Stimulated activated naive CD8-positive, alpha-beta T cell treated with anti-CD3 and anti-CD28 coated beads, Interleukin-15, Interleukin-2, amounts not matched to agents 100 ng/mL and 50 ng/mL, for 24 hours (primary cell): Measurements from ENCODE around the gene KLHL26.

Experiments
- H3K27ac Mint-ChIP-seq: one replicate; pipeline ENCODE4 v1.8.0; 2021; ENCODE audit warnings: mild to moderate bottlenecking, mixed read lengths
- H3K27me3 Mint-ChIP-seq: one replicate; pipeline ENCODE4 v1.8.0; 2021; ENCODE audit warnings: mixed read lengths
- H3K36me3 Mint-ChIP-seq: one replicate; pipeline ENCODE4 v1.8.0; 2021; ENCODE audit warnings: low read depth, mixed read lengths
- H3K4me1 Mint-ChIP-seq: one replicate; pipeline ENCODE4 v1.8.0; 2021; ENCODE audit warnings: low read depth, mixed read lengths
- H3K4me3 Mint-ChIP-seq: one replicate; pipeline ENCODE4 v1.8.0; 2021; ENCODE audit warnings: mild to moderate bottlenecking, mixed read lengths
- H3K9me3 Mint-ChIP-seq: one replicate; pipeline ENCODE4 v1.8.0; 2021; ENCODE audit warnings: mixed read lengths

KLHL26 gene

DNA sequence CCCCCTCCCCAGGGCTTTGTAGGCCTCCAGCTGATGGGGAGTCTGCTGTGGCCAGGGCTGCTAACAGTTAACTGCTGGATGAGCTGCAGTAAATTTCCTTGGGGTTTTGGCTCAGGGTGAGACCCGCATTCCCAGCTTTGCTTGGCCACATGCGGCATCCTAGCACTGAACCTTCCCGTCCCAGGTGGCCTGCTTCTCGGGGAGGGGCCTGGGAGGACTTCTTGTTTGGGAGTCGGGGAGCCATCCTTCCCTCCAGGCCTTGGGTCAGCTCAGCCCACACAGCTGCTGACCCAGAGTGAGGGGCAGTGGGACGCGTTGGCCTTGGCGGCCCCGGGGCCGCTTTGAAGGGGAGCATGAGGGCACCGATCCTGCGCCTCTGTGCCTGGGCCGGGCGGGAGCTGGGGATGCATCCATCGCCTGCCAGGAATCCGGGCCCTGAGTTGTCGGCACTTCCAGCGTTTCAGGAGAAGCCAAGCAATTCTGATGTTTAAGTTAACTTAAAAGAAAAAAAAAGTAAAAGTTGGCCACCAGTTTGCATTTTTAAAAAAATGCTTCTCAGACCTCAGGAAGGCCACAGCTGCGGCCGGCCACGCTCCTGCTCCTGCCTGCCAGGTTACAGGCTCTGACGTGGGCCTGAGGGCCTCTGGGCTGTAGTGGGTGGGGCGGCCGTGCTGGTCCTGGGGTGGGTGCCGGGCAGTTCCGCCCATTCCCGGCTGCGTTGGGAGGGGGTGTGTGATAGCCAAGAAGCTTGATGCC lies 74.3 kb downstream of the KLHL26 start:
- H3K4me3 Mint-ChIP-seq = no peak overlapping the region
- no peak overlapping the region for H3K27ac Mint-ChIP-seq
- H3K36me3 Mint-ChIP-seq = no peaks in the 10 kb centered on the region
- no peaks in the 10 kb centered on the region for H3K9me3 Mint-ChIP-seq
- H3K27me3 Mint-ChIP-seq = no peaks in the 10 kb centered on the region
- peaks cover 22% of the 10 kb centered on the region for H3K4me1 Mint-ChIP-seq

- no peaks in the 10 kb centered on the region for H3K36me3 Mint-ChIP-seq
- H3K4me3 Mint-ChIP-seq = no peak overlapping the region
- H3K27me3 Mint-ChIP-seq = no peaks in the 10 kb centered on the region
- H3K27ac Mint-ChIP-seq = no peak overlapping the region
- no peaks in the 10 kb centered on the region for H3K9me3 Mint-ChIP-seq
- H3K4me1 Mint-ChIP-seq = peaks cover 22% of the 10 kb centered on the region
Observed at GRCh38 chr19:18711893-18712292, 75.1 kb downstream of the KLHL26 start.

- Mint-ChIP-seq H3K4me3 (no peak overlapping the region), H3K4me1 (peaks cover 26% of the 10 kb centered on the region), H3K27ac (no peak overlapping the region), H3K36me3 (no peaks in the 10 kb centered on the region), H3K9me3 (no peaks in the 10 kb centered on the region), H3K27me3 (no peaks in the 10 kb centered on the region)
Observed at GRCh38 chr19:18712981-18713380, 76.2 kb downstream of the KLHL26 start.

GRCh38 chr19:18713550-18714117 lies 76.8 kb downstream of the KLHL26 start:
- Mint-ChIP-seq H3K4me1 (peaks cover 29% of the 10 kb centered on the region), H3K27ac (no peak overlapping the region), H3K4me3 (no peak overlapping the region)

GRCh38 chr19:18715416-18715815 lies 78.6 kb downstream of the KLHL26 start:
- peaks cover 23% of the 10 kb centered on the region for H3K4me1 Mint-ChIP-seq

More at GRCh38 chr19:18713550-18714117, 76.8 kb downstream of the KLHL26 start:
- H3K27me3 Mint-ChIP-seq = no peaks in the 10 kb centered on the region
- H3K36me3 Mint-ChIP-seq = no peaks in the 10 kb centered on the region
- no peaks in the 10 kb centered on the region for H3K9me3 Mint-ChIP-seq

DNA sequence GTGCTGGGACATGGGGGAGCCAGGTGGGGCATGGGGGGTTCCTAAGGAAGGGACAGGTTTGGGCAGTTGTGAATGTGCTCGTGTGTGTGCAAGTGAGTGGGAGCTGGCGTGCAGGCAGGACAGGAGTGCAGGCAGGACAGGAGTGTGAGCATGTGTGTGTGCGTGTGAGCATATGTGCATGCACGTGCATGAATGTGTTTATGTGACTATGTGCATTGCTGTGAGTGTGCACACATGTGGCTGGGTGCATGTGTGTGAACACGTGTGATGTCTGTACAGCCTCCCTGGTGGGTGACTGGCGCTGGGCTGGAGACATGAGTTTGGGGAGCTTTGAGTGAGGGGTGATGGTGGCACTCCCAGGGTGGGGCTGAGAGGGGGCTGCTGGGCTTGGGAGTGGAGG lies 80.0 kb downstream of the KLHL26 start:
- H3K4me1 Mint-ChIP-seq = peaks cover 23% of the 10 kb centered on the region
- no peaks in the 10 kb centered on the region for H3K9me3 Mint-ChIP-seq
- no peak overlapping the region for H3K27ac Mint-ChIP-seq
- no peaks in the 10 kb centered on the region for H3K27me3 Mint-ChIP-seq
- no peaks in the 10 kb centered on the region for H3K36me3 Mint-ChIP-seq
- no peak overlapping the region for H3K4me3 Mint-ChIP-seq

More at GRCh38 chr19:18715416-18715815, 78.6 kb downstream of the KLHL26 start:
- H3K4me3 Mint-ChIP-seq = no peak overlapping the region
- no peak overlapping the region for H3K27ac Mint-ChIP-seq
- no peaks in the 10 kb centered on the region for H3K36me3 Mint-ChIP-seq
- H3K27me3 Mint-ChIP-seq = no peaks in the 10 kb centered on the region
- no peaks in the 10 kb centered on the region for H3K9me3 Mint-ChIP-seq

DNA sequence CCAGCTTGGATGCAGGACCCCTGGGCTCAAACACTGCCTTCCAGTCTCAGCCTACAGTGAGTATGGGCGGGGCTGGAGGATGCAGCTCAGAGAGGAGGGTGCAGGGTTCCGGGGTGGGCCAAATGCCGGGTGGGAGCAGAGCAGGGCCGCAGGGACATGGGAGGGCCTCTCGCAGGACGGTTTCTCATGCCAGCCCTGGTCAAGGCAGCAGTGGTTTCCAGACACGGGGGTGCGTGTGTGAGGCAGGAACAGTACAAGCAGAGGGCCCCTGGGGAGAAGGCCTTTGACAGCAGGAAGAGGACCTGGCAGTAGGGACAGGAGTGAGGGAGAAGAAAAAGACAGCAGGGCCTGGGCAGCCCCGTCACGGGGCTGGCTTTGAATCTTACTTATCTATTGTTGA lies 80.8 kb downstream of the KLHL26 start:
- H3K27ac Mint-ChIP-seq = no peak overlapping the region
- H3K9me3 Mint-ChIP-seq = no peaks in the 10 kb centered on the region
- no peaks in the 10 kb centered on the region for H3K27me3 Mint-ChIP-seq
- no peak overlapping the region for H3K4me3 Mint-ChIP-seq
- H3K4me1 Mint-ChIP-seq = peaks cover 23% of the 10 kb centered on the region
- peaks cover 5% of the 10 kb centered on the region for H3K36me3 Mint-ChIP-seq

DNA sequence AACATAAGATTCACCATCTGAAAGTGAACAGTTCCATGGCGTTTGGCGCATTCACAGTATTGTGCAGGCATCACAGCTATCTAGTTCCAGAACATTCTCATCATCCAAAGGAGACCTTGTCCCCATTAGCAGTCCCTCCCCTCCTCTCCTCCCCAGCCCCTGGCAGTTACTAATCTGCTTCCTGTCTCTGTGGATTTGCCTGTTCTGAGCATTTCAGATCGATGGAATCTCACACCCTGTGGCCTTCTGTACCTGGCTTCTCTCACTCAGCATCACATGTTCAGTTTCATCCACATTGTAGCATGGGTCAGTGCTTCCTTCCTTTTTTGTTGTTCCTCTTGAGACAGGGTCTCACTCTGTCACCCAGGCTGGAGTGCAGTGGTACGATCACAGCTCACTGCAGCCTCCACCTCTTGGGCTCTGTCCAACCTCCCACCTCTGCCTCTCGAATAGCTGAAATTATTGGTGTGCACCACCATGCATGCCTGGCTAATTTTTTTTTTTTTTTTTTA lies 81.2 kb downstream of the KLHL26 start:
- H3K4me3 Mint-ChIP-seq = no peak overlapping the region
- H3K36me3 Mint-ChIP-seq = peaks cover 7% of the 10 kb centered on the region
- no peaks in the 10 kb centered on the region for H3K9me3 Mint-ChIP-seq
- H3K4me1 Mint-ChIP-seq = peaks cover 21% of the 10 kb centered on the region
- no peak overlapping the region for H3K27ac Mint-ChIP-seq
- H3K27me3 Mint-ChIP-seq = no peaks in the 10 kb centered on the region

- Mint-ChIP-seq H3K9me3 (no peaks in the 10 kb centered on the region), H3K4me1 (peaks cover 19% of the 10 kb centered on the region), H3K36me3 (peaks cover 7% of the 10 kb centered on the region), H3K27ac (no peak overlapping the region), H3K4me3 (no peak overlapping the region), H3K27me3 (no peaks in the 10 kb centered on the region)
Observed at GRCh38 chr19:18718846-18719458, 82.1 kb downstream of the KLHL26 start.

- H3K4me3 Mint-ChIP-seq = no peak overlapping the region
- no peaks in the 10 kb centered on the region for H3K27me3 Mint-ChIP-seq
- no peaks in the 10 kb centered on the region for H3K9me3 Mint-ChIP-seq
- H3K4me1 Mint-ChIP-seq = peaks cover 23% of the 10 kb centered on the region
- no peak overlapping the region for H3K27ac Mint-ChIP-seq
- peaks cover 7% of the 10 kb centered on the region for H3K36me3 Mint-ChIP-seq
Observed at GRCh38 chr19:18719541-18719940, 82.7 kb downstream of the KLHL26 start.
